T47D (cell line): Measurements from ENCODE around the gene GGT7.
A peak's percentile ranks its signal among the peaks of the same experiment; 100 is the strongest.

ENCODE experiments used
- DNase-seq, 2 experiments: peaks; one replicate each; pipeline versions ENCODE4 v3.0.0 to v3.0.0-alpha.2; 2011 to 2012; ENCODE audit warnings: low read depth in 1 of 2, low spot score in 1 of 2
- JUND ChIP-seq: IDR thresholded peaks from 2 replicates; pipeline ENCODE4 v1.6.1; 2012; ENCODE audit warnings: low read depth
- in situ Hi-C: cut with HindIII; loops from 2 replicates; pipeline ENCODE4 v1.10.0; 2016; ENCODE audit warnings: low sequenced_read_pairs, low pct_unique_long_range_greater_than_20kb

The GGT7 gene

DNA sequence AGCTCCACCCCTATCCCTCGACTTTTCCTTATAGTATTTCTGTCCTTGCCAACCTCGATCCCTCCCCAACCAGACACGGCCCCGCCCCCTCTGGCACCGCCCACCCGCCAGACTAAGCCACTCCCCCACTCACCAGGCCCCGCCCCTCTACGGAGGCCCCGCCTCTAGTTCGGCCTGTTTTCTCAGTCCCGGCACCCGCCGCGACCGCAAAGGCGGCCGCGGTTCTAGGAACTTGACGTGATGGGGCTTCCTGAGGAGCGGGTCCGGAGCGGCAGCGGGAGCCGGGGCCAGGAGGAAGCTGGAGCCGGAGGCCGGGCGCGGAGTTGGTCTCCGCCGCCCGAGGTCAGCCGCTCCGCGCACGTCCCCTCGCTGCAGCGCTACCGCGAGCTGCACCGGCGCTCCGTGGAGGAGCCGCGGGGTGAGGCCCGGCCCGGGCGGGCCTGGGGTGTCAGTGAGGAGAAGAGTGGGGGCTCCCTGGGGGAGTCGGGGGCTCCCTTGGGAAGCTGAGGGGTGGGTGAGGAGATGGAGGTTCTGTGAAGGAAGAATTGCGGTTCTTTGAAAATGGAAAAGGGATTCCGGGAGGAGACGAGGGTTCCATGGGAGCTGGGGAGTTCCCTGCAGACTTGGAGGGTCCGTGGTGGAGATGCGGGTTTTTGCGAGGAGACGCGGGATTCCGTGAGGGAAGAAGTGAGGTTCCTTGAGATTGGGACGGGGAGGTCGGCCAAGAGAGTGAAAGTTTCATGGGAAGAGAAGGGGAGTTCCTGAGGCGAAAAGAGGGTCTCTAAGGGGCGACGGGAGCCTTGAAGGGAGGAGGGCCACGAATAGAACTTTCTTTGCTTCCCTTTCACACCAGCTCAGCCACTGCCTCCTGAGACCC, 4.0 kb upstream of the GGT7 start, which contains the start of gene ACSS2:
TSS of gene ACSS2 (plus strand) at position 207 of the 877 bp plus-strand sequence. CDS start at position 241, 34 bp downstream.
- DNase-seq: no peak
- in situ Hi-C loops: no loop called here
- TF ChIP-seq JUND: no peak

DNA sequence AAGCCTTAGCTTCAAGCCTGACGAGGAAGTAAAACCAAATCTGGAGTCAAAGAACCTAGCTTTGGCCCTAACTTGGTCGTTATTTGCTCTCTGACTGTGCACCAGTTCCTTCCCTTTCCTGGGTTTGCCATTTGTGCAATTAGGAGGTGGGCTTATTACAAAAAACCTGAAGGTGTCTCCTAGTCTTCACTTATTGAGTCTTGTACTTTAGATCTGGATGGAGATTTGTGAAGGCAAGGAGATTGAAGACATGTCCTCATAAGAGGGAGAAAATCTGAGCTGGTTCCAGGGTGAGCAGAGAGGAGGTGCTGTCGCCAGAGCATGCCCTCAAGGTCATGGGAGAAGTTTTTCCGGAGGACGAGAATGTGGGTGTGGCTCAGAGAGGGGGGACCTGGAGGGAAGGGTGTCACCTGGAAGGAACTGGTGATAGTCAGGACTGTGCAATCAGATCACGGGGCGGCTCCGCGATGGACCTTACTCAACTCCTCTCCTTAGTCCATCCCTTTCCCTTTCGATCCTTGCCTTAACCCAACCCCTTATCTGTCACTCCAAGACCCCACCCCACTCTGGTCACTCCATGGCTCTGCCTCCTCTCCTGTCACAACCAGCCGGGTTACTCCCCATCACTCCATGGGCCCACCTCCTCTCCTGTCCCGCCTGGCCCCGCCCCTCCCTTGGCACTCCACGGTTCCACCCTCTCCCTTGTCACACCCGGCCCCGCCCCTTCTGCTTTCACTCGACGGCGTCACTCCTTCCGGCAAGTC, 3.2 kb upstream of the GGT7 start:
- TF ChIP-seq JUND: no peak
- in situ Hi-C loops: no loop called here
- peak; percentile 86 to 99 for DNase-seq

DNA sequence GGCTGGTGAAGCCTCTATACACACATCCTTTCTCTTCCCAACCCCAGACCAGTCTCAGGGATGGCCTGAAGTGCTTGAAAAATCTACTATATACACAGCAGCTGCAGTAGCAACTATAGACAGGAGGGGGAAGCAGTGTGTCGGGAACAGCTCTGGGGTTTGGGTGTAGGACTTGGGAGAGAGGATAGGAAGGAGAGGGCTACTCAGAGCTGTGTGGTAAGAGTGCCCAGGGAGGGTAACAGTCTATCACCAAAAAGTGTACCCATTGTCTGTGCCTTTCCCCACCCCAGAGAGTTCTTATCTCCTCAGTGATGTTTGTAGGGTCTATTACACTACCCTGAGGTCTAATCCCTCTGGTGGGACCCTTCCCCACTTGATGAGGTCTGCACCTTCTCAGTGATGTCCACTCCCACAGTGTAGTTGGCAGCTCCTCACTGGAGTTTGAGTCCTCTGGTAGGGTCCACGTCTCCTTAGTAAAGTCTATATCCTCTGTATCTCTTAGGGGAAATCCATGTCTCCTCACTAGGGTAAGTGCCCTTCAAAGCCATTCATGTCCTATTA, 1.5 kb upstream of the GGT7 start:
- DNase-seq: peak; percentile 91 to 94
- in situ Hi-C loops: no loop called here
- TF ChIP-seq JUND: no peak

DNA sequence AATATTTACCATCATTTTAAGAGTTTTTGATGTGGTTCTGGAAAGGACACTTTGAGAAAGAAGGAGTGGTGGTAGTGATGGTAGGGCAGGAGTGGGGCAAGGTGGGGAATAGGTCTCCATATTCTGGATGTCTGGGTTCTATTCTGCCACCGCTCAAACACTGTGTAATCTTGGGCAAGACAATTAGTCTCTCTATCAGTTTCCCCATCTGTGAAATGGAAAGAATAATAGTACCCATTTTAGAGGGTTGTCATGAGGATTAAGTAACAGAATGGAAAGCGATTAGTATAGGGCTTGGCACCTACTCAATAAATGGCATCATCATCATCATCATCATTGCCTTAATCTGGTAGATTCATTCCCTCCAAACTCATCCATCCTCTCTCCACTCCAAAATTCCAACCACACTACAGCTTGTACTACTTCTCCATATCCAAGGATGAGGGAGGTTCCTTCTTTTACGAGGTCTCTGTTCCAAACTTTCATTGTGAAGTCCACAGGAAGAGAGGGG, 982 bp upstream of the GGT7 start:
- in situ Hi-C loops: no loop called here
- TF ChIP-seq JUND: no peak
- no peak for DNase-seq

DNA sequence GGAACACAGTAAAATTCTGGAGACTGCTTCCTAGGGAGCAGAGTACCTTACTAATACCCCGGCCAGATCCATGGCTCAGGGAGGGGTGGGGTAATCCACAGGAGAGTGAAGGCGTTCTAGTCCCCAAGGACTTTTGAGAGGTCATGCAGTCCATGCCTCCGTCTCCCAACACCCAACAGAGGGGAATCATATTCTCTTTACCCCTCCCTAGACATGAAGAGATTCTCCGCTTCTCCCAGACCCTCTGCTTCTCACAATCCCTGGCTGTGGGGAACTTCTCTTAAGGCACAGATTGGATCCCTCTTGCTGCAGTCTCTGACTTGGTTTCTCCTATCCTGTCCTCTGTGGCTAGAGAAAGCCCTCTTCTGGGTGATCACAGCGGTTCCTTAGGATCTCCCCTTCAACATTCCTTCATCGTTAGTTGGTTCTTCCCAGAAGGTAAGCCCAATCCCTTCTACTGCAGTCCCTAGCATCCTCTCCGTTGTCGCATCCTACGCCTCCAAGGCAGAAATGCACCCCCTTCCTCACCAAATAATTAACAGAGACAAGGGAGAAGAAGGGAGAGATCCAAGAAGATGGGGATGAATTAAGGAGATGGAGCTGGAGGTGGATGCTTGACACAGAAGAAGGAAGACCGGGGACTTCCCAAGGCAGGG, 562 bp downstream of the GGT7 start:
- in situ Hi-C loops: no loop called here
- no peak for DNase-seq
- TF ChIP-seq JUND: no peak

DNA sequence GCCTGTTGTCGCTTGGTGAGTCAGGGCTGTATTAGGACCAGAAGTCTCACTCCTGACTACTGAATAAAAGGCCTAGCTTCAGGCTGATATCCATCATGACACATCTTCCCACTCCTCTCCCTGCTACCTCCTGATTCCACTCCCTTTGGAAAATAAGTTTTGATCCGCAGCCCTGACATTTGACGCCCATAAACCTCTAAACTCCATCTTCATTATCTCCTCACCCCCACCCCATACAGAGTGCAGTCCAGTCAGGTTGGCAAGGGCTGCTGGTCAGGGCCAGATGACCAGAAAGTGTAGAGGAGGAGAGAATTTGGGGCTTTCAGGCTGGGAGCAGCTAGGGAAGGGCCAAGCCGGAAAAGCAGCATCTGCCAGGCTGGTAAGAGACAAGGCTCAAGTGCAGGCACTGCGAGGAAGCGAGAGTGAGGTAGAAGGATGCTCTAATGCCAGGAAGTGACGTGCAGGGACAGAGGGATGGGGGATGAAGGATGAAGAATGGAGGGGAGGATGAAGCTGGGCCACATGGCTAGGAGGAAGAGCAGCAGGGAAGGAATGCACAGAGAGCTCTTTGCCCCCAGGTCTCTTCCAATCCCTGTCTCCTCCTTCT, 1.2 kb downstream of the GGT7 start:
- no peak for DNase-seq
- TF ChIP-seq JUND: no peak
- in situ Hi-C loops: no loop called here

DNA sequence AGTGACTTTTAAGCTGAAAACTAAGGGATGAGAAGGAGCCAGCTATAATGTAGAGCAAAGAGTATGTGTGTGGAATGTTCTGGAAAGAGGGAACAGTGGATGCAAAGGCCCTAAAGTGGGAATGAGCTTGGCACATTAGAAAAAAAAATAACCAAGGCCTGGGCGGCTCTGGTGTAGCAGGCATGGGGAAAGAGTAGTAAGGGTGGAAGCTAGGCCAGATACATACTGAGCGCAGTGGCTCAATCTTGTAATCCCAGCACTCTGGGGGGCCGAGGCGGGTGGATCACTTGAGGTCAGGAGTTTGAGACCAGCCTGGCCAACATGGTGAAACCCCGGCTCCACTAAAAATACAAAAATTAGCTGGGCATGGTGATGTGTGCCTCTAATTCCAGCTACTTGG, 8.4 kb downstream of the GGT7 start:
- in situ Hi-C loops: no loop called here
- no peak for TF ChIP-seq JUND
- no peak for DNase-seq

DNA sequence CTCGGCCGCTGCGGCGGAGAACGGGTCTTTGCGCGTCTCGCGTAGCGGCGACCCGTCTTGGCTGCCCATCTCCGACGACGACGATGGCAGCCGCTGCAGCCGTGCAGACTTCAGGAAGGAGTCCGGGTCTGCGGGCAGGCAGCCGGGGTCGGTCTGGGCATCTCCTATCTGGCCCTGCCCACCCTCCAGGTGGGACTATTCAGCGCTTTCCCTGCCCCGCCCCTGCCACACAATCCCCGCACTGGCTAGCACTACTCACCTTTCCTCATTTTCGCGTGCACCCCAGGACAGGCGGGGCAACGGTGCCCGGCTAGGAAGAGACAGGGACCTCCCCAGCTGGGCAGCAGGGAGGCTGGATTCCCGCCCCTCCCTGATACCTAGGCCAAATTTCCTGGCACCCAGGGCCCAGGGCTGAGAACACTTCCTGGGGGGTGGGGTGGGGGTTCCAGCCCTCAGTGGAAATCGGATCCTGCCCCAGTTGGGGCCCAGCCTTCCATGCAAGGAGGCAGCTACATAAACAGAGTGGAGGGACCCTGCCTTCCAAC, 9.2 kb downstream of the GGT7 start:
- DNase-seq: no peak
- in situ Hi-C loops: no loop called here
- no peak for TF ChIP-seq JUND

DNA sequence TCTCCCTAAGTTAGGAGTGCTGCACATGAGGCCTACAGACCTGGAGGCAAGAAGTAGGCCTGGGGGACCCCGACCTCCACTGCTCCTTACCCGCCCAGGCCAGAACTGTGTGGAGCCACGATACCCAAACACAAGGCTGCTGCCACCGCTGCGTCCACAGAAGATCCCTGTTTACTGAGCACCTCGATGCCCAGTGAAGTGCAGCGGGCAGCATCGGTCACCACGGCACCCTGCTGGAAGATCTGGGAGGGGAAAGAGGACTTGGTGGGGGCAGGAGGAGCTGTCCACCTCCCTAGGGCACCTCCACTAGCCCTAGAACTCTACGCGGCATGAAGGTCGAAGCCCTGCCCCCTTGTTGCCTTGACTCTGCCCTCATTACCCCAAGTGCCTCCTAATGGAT, 9.9 kb downstream of the GGT7 start:
- no peak for TF ChIP-seq JUND
- DNase-seq: no peak
- in situ Hi-C loops: no loop called here

DNA sequence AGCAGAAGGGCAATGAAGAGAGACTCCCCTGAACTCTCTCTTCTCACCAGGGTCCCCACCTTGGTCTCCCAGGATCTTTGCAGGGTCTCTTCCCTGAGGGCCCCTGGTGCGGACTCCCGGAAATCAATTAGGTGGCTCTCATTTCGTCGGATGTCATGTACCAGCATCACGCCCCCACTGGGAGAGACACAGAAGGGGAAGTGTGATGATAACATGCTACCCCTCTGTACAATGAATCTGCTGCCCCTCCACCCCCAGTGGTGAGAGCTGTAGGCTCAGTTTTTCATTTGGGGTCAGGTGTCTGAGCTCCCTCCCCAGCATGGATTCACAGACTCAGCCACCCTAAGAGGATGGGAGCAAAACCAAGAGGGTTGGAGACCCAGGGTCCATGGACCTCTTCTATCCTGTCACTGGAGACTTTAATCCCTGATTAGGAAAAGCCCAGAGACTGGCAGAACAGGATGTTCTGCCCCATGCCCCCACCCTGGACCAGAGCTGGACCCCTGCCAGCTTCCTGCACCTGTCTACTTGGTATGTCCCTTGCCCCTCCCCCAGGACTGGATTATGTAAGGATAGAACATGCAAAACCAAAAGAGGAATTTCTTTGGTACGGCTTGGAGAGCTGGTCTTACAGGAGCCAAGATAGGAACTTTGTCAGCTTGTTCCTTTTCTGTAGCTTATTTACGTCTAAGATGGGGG, 11.1 kb downstream of the GGT7 start:
- DNase-seq: peak in 1 of 2 experiments; percentile 64
- no peak for TF ChIP-seq JUND
- in situ Hi-C loops: no loop called here

DNA sequence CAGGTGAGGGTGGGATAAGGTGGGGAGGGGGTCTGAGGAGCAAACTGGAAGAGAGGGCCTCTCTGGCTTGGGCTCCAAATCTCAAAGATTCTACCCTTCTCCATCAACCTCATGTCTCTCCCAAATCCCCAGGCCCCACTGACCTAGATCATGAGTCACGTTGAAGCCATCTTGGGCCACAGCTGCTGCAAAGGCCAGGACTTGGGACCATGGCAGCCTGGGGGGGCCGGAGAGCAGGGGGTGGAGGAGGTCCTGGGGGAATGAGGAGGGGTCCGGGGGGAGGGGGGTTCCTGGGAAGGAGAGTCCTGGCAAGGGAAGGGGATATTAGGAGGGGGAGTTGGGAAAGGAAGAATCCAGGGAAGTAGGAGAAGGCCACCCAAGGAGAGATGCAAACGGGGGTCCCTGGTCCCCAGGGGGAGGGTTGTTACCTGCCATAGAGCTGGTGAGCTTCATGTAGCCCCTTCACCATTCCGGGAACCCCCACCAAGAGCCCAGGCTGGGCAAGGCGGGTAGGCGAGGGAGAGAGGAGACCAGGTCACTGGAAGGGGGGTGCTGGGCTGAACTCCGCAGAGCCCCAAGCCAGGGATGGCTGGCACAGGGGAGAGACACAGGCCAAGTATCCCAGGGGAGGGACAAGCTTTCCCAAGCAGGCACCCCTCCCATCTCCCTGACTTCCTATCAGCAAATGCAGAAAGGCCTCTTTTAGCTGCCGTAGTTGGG, 12.7 kb downstream of the GGT7 start:
- no peak for TF ChIP-seq JUND
- DNase-seq: no peak
- in situ Hi-C loops: no loop called here
